ES-I3 (cell line): ENCODE results near the gene BAMBI.

Experiments
- H3K36me3 ChIP-seq: 2 replicates; pipeline ENCODE4 v1.6.1; 2013; ENCODE audit warnings: mild to moderate bottlenecking, low read length, control low read depth, moderate library complexity; ENCODE audit not compliant: insufficient read depth
- H3K4me1 ChIP-seq: 2 replicates; pipeline ENCODE4 v1.6.1; 2013; ENCODE audit warnings: mild to moderate bottlenecking, control low read depth, low read length; ENCODE audit not compliant: insufficient read depth
- H3K9ac ChIP-seq: 2 replicates; pipeline ENCODE4 v1.6.1; 2013; ENCODE audit warnings: low read depth, mild to moderate bottlenecking, low read length, moderate library complexity
- H3K9me3 ChIP-seq: 2 replicates; pipeline ENCODE4 v1.6.1; 2013; ENCODE audit warnings: mild to moderate bottlenecking, low read length, moderate library complexity; ENCODE audit not compliant: control insufficient read depth, insufficient read depth

BAMBI gene

GRCh38 chr10:28681291-28681763 is 4.0 kb downstream of the BAMBI start:
- H3K4me1 ChIP-seq: peaks cover 11% of the 10 kb centered on the region
- no peaks in the 10 kb centered on the region for H3K9me3 ChIP-seq
- H3K36me3 ChIP-seq: no peaks in the 10 kb centered on the region
- H3K9ac ChIP-seq: no peak overlapping the region

- H3K9me3 ChIP-seq: no peaks in the 10 kb centered on the region
- H3K4me1 ChIP-seq: peaks cover 19% of the 10 kb centered on the region
- no peaks in the 10 kb centered on the region for H3K36me3 ChIP-seq
- H3K9ac ChIP-seq: no peak overlapping the region
Observed at GRCh38 chr10:28681928-28682750, 4.8 kb downstream of the BAMBI start.

GRCh38 chr10:28684157-28684985 is 7.0 kb downstream of the BAMBI start:
- no peaks in the 10 kb centered on the region for H3K9me3 ChIP-seq
- peaks cover 34% of the 10 kb centered on the region for H3K4me1 ChIP-seq
- no peaks in the 10 kb centered on the region for H3K36me3 ChIP-seq
- no peak overlapping the region for H3K9ac ChIP-seq

GRCh38 chr10:28684986-28685580 is 7.8 kb downstream of the BAMBI start:
- H3K4me1 ChIP-seq: peaks cover 34% of the 10 kb centered on the region
- no peaks in the 10 kb centered on the region for H3K9me3 ChIP-seq
- H3K9ac ChIP-seq: no peak overlapping the region
- no peaks in the 10 kb centered on the region for H3K36me3 ChIP-seq

- H3K9ac ChIP-seq: no peak overlapping the region
- H3K36me3 ChIP-seq: no peaks in the 10 kb centered on the region
- peaks cover 34% of the 10 kb centered on the region for H3K4me1 ChIP-seq
- H3K9me3 ChIP-seq: no peaks in the 10 kb centered on the region
Observed at GRCh38 chr10:28685717-28686116, 8.4 kb downstream of the BAMBI start.

- no peaks in the 10 kb centered on the region for H3K9me3 ChIP-seq
- no peaks in the 10 kb centered on the region for H3K36me3 ChIP-seq
- H3K9ac ChIP-seq: no peak overlapping the region
- H3K4me1 ChIP-seq: peaks cover 34% of the 10 kb centered on the region
Observed at GRCh38 chr10:28686835-28687682, 9.7 kb downstream of the BAMBI start.

GRCh38 chr10:28687683-28688001 is 10.3 kb downstream of the BAMBI start:
- Histone ChIP-seq H3K4me1 (peaks cover 34% of the 10 kb centered on the region), H3K9ac (no peak overlapping the region), H3K36me3 (no peaks in the 10 kb centered on the region), H3K9me3 (no peaks in the 10 kb centered on the region)

- no peaks in the 10 kb centered on the region for H3K36me3 ChIP-seq
- no peak overlapping the region for H3K9ac ChIP-seq
- H3K9me3 ChIP-seq: no peaks in the 10 kb centered on the region
- H3K4me1 ChIP-seq: peaks cover 25% of the 10 kb centered on the region
Observed at GRCh38 chr10:28690545-28690944, 13.2 kb downstream of the BAMBI start.

GRCh38 chr10:28691187-28691694 is 13.9 kb downstream of the BAMBI start:
- H3K9me3 ChIP-seq: no peaks in the 10 kb centered on the region
- H3K4me1 ChIP-seq: peaks cover 24% of the 10 kb centered on the region
- H3K36me3 ChIP-seq: no peaks in the 10 kb centered on the region
- no peak overlapping the region for H3K9ac ChIP-seq

- Histone ChIP-seq H3K9ac (no peak overlapping the region), H3K9me3 (no peaks in the 10 kb centered on the region), H3K36me3 (no peaks in the 10 kb centered on the region), H3K4me1 (peaks cover 16% of the 10 kb centered on the region)
Observed at GRCh38 chr10:28692050-28692449, 14.7 kb downstream of the BAMBI start.

- no peaks in the 10 kb centered on the region; the same call in 1 of the 2 replicates for H3K4me1 ChIP-seq
- H3K36me3 ChIP-seq: no peaks in the 10 kb centered on the region
- no peaks in the 10 kb centered on the region for H3K9me3 ChIP-seq
- H3K9ac ChIP-seq: no peak overlapping the region
Observed at GRCh38 chr10:28694530-28694929, 17.2 kb downstream of the BAMBI start.

GRCh38 chr10:28698075-28698474 is 20.8 kb downstream of the BAMBI start:
- Histone ChIP-seq H3K36me3 (no peaks in the 10 kb centered on the region), H3K9me3 (no peaks in the 10 kb centered on the region), H3K9ac (no peak overlapping the region), H3K4me1 (no peaks in the 10 kb centered on the region)

GRCh38 chr10:28704464-28705161 is 27.3 kb downstream of the BAMBI start:
- no peak overlapping the region for H3K9ac ChIP-seq
- H3K4me1 ChIP-seq: no peaks in the 10 kb centered on the region
- H3K9me3 ChIP-seq: no peaks in the 10 kb centered on the region
- H3K36me3 ChIP-seq: no peaks in the 10 kb centered on the region
